Keratinocyte (primary cell): Measurements from ENCODE around the gene PCDHGA4. TPM values are rescaled to one million over a fixed set of nuclear protein-coding genes. Genes with fewer than 3 reads are reported as not detected.

ENCODE experiments used
- DNase-seq: peaks from one replicate; pipeline ENCODE4 v3.0.0-alpha.2; 2011; ENCODE audit warnings: low read depth, missing footprints, low spot score
- FAIRE-seq: peaks from 2 replicates; lab custom pipeline; 2011; peaks lifted over from hg19 to GRCh38; lab: Jason Lieb, UNC
- H2AFZ ChIP-seq: 2 replicates; pipeline ENCODE4 v1.6.0; 2012; ENCODE audit warnings: low read length, control low read depth, inconsistent platforms; ENCODE audit not compliant: control insufficient read depth
- H3K27ac ChIP-seq: 2 replicates; pipeline ENCODE4 v1.5.1; 2011; ENCODE audit warnings: low read length; ENCODE audit not compliant: control insufficient read depth, insufficient read depth
- H3K27me3 ChIP-seq: 3 replicates; pipeline ENCODE4 v1.6.0; 2011; ENCODE audit warnings: low read length; ENCODE audit not compliant: control insufficient read depth, insufficient read depth; ENCODE audit errors: extremely low read depth
- H3K36me3 ChIP-seq, 2 experiments: 2 replicates in 1 of 2; 3 replicates in 1 of 2; pipeline ENCODE4 v1.5.1; 2011; ENCODE audit warnings: low read length in 2 of 2, mild to moderate bottlenecking in 1 of 2; ENCODE audit not compliant: control insufficient read depth in 2 of 2, insufficient read depth in 2 of 2; ENCODE audit errors: extremely low read depth in 1 of 2
- H3K4me1 ChIP-seq: 3 replicates; pipeline ENCODE4 v1.5.1; 2011; ENCODE audit warnings: low read length; ENCODE audit not compliant: control insufficient read depth, insufficient read depth; ENCODE audit errors: extremely low read depth
- H3K4me2 ChIP-seq: 3 replicates; pipeline ENCODE4 v1.6.0; 2011; ENCODE audit warnings: low read depth, low read length; ENCODE audit not compliant: control insufficient read depth, insufficient read depth; ENCODE audit errors: extremely low read depth
- H3K4me3 ChIP-seq, 3 experiments: fragments of 200-600 bp in 1 of 3; sonication (generic) in 1 of 3; 2 replicates in 2 of 3; 3 replicates in 1 of 3; pipeline ENCODE4 v1.5.1; 2011 to 2016; ENCODE audit warnings: low read length in 3 of 3, mild to moderate bottlenecking in 3 of 3, control low read depth in 2 of 3, inconsistent platforms in 1 of 3, low read depth in 1 of 3, mixed read lengths in 1 of 3, mixed run types in 1 of 3, moderate library complexity in 1 of 3; ENCODE audit not compliant: control insufficient read depth in 2 of 3, insufficient read depth in 2 of 3; ENCODE audit errors: extremely low read depth in 1 of 3
- H3K79me2 ChIP-seq: 2 replicates; pipeline ENCODE4 v1.6.0; 2012; ENCODE audit warnings: low read length; ENCODE audit not compliant: control insufficient read depth, insufficient read depth
- H3K9ac ChIP-seq: 3 replicates; pipeline ENCODE4 v1.6.0; 2011; ENCODE audit warnings: low read length; ENCODE audit not compliant: control insufficient read depth, insufficient read depth; ENCODE audit errors: extremely low read depth
- H3K9me1 ChIP-seq: 3 replicates; pipeline ENCODE4 v1.6.0; 2011; ENCODE audit warnings: low read length; ENCODE audit not compliant: control insufficient read depth, insufficient read depth; ENCODE audit errors: extremely low read depth
- H3K9me3 ChIP-seq: 2 replicates; pipeline ENCODE4 v1.5.1; 2012; ENCODE audit warnings: low read depth, low read length; ENCODE audit not compliant: control insufficient read depth
- H4K20me1 ChIP-seq: 3 replicates; pipeline ENCODE4 v1.6.0; 2011; ENCODE audit warnings: low read length; ENCODE audit not compliant: control insufficient read depth, insufficient read depth; ENCODE audit errors: extremely low read depth
- CTCF ChIP-seq, 3 experiments: IDR thresholded peaks in 1 of 3; conservative IDR thresholded peaks in 1 of 3; optimal IDR thresholded peaks in 1 of 3; 2 replicates in 2 of 3; 3 replicates in 1 of 3; pipeline versions ENCODE3 to v1.5.1; 2011; ENCODE audit warnings: low read length in 3 of 3, mild to moderate bottlenecking in 3 of 3, moderate library complexity in 2 of 3, control low read depth in 1 of 3, inconsistent platforms in 1 of 3; ENCODE audit not compliant: insufficient read depth in 2 of 3; ENCODE audit errors: extremely low read depth in 1 of 3
- EZH2 ChIP-seq: IDR thresholded peaks from one replicate; pipeline ENCODE4 v1.6.1; 2012; ENCODE audit warnings: inconsistent platforms, mild to moderate bottlenecking, low read length, moderate library complexity
- dilution Hi-C: fragments of 300-500 bp; cut with MboI; formaldehyde crosslinking; loops from one replicate; pipeline ENCODE4 v1.7.0; 2020; ENCODE audit warnings: low sequenced_read_pairs; ENCODE audit not compliant: extremely low pct_ligation_motif_present
- polyA plus RNA-seq, 5 experiments: library from polyadenylated mRNA; depleted of rRNA in 3 of 5; stranded (reverse) in 3 of 5; stranded (forward) in 1 of 5; unstranded in 1 of 5; fragments of >200 nt; gene quantifications; 1 replicate in 1 of 5; 2 replicates in 3 of 5; 3 replicates in 1 of 5; pipeline versions ENCODE4 v1.2.1 to v1.2.3, GENCODE V29; 2011 to 2012; ENCODE audit warnings: missing spikeins in 2 of 5, low read depth in 1 of 5, low replicate concordance in 1 of 5

The PCDHGA4 gene
- polyA plus RNA-seq, 1 donor (not counting 4 experiments of a cell fraction or from before 2014, with no cell fraction given), result 0.05 TPM

GRCh38 chr5:141342773-141343172 is 12.0 kb upstream of the PCDHGA4 start:
- no peak overlapping the region for H2AFZ ChIP-seq
- peaks cover 16% of the 10 kb centered on the region for H3K9me3 ChIP-seq
- no peak for FAIRE-seq
- H3K36me3 ChIP-seq, result no peaks in the 10 kb centered on the region
- H3K9me1 ChIP-seq, result no peaks in the 10 kb centered on the region
- no peak overlapping the region for H3K4me3 ChIP-seq
- no peaks in the 10 kb centered on the region for H3K79me2 ChIP-seq
- no peaks in the 10 kb centered on the region for H3K4me1 ChIP-seq
- TF ChIP-seq EZH2 (no peak), CTCF (optimal IDR thresholded peaks at IDR 0.05 in 1 of 3, IDR thresholded peaks at IDR 0.05 in 1 of 3, conservative IDR thresholded peaks at IDR 0.05 in 1 of 3; ENCODE audit: extremely low read depth in 1 of 3, insufficient read depth in 2 of 3, low read length in 3 of 3) (no peak)
- H3K27me3 ChIP-seq, result peaks cover 11% of the 10 kb centered on the region
- no peak overlapping the region for H3K27ac ChIP-seq
- dilution Hi-C loops, result no loop called here
- DNase-seq, result no peak
- H4K20me1 ChIP-seq, result no peaks in the 10 kb centered on the region
- H3K9ac ChIP-seq, result no peak overlapping the region
- H3K4me2 ChIP-seq, result no peak overlapping the region

- Histone ChIP-seq H3K9me1 (no peaks in the 10 kb centered on the region), H3K4me2 (peak within 1 kb of the TSS; percentile 14), H3K36me3 (no peaks in the 10 kb centered on the region), H3K79me2 (no peaks in the 10 kb centered on the region), H3K4me1 (no peaks in the 10 kb centered on the region), H2AFZ (peak within 1 kb of the TSS; percentile 26), H4K20me1 (no peaks in the 10 kb centered on the region), H3K27ac (no peak within 1 kb of the TSS), H3K4me3 (peak within 1 kb of the TSS in 1 of 3 experiments; percentile 13), H3K9me3 (peaks cover 16% of the 10 kb centered on the region), H3K27me3 (peaks cover 11% of the 10 kb centered on the region), H3K9ac (no peak within 1 kb of the TSS)
- dilution Hi-C loops, result no loop called here
- TF ChIP-seq CTCF (optimal IDR thresholded peaks at IDR 0.05 in 1 of 3, IDR thresholded peaks at IDR 0.05 in 1 of 3, conservative IDR thresholded peaks at IDR 0.05 in 1 of 3; ENCODE audit: extremely low read depth in 1 of 3, insufficient read depth in 2 of 3, low read length in 3 of 3) (peak; percentile 19 to 43 (median 43)), EZH2 (no peak)
- FAIRE-seq, result no peak
- DNase-seq, result no peak
Observed at GRCh38 chr5:141343242-141343952, 11.4 kb upstream of the PCDHGA4 start, which contains the start of gene PCDHGA3. Gene PCDHGA3 (plus strand): TSS chr5:141343829. CDS start chr5:141344034, 205 bp downstream.
